Measurements from ENCODE around the gene NRIP3.

NRIP3 gene

GRCh38 chr11:9020916-9021315, 17.1 kb upstream of the NRIP3 start:
- TF ChIP-seq ISL1 (CRISPR knock-in tag; IDR thresholded peaks at IDR 0.05) (no peak), TCF4 (CRISPR knock-in tag; IDR thresholded peaks at IDR 0.05; ENCODE audit: borderline replicate concordance) (no peak), ZFP3 (CRISPR knock-in tag; IDR thresholded peaks at IDR 0.05) (no peak), BACH2 (CRISPR knock-in tag; IDR thresholded peaks at IDR 0.05; ENCODE audit: borderline replicate concordance) (no peak), RARB (CRISPR knock-in tag; IDR thresholded peaks at IDR 0.05) (no peak), ARNTL (CRISPR knock-in tag; IDR thresholded peaks at IDR 0.05; ENCODE audit: borderline replicate concordance, low read depth) (no peak), ZNF70 (CRISPR knock-in tag; IDR thresholded peaks at IDR 0.05) (no peak), GLIS3 (CRISPR knock-in tag; IDR thresholded peaks at IDR 0.05) (no peak), PPARA (CRISPR knock-in tag; IDR thresholded peaks at IDR 0.05; ENCODE audit: borderline replicate concordance) (no peak), POU6F1 (CRISPR knock-in tag; IDR thresholded peaks at IDR 0.05; ENCODE audit: borderline replicate concordance, low read depth) (no peak), ESRRG (CRISPR knock-in tag; IDR thresholded peaks at IDR 0.05) (no peak), CREB5 (CRISPR knock-in tag; IDR thresholded peaks at IDR 0.05; ENCODE audit: low read depth) (no peak), ZFP30 (CRISPR knock-in tag; IDR thresholded peaks at IDR 0.05) (no peak), TOX (CRISPR knock-in tag; IDR thresholded peaks at IDR 0.05; ENCODE audit: borderline replicate concordance) (no peak)
- no peak for ATAC-seq

DNA sequence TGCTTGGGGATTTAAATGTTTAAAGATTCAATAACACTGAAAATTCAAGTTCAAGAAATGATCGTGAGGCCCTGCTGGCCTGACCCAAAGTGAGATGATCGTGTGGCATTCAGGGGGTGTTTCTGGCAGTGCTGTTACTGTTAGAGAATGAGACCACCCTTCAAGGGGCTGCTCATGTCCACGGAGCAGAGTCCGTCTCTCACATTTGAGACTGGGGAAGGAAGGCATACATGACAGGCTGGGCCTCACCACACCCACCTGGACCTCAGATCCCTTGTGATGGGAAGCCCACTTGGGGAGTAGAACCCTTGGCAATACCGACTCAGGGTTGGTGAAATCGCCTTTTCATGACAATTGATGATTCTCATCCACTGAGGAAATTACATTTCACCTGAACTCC, 16.1 kb upstream of the NRIP3 start:
- TF ChIP-seq OSR1 (CRISPR knock-in tag; IDR thresholded peaks at IDR 0.05) = no peak
- no peak for TF ChIP-seq ZNF565 (CRISPR knock-in tag; conservative IDR thresholded peaks at IDR 0.05; ENCODE audit: low read depth)
- TF ChIP-seq ZFP3 (CRISPR knock-in tag; IDR thresholded peaks at IDR 0.05) = no peak
- TF ChIP-seq RARB (CRISPR knock-in tag; IDR thresholded peaks at IDR 0.05) = no peak
- no peak for TF ChIP-seq ZFP30 (CRISPR knock-in tag; IDR thresholded peaks at IDR 0.05)
- no peak for TF ChIP-seq ZNF8 (CRISPR knock-in tag; IDR thresholded peaks at IDR 0.05)
- TF ChIP-seq CSRNP3 (CRISPR knock-in tag; IDR thresholded peaks at IDR 0.05) = no peak
- TF ChIP-seq CSDC2 (CRISPR knock-in tag; IDR thresholded peaks at IDR 0.05) = no peak
- TF ChIP-seq BACH2 (CRISPR knock-in tag; IDR thresholded peaks at IDR 0.05; ENCODE audit: borderline replicate concordance) = no peak
- TF ChIP-seq ZNF70 (CRISPR knock-in tag; IDR thresholded peaks at IDR 0.05) = no peak
- no peak for TF ChIP-seq PATZ1 (CRISPR knock-in tag; IDR thresholded peaks at IDR 0.05; ENCODE audit: borderline replicate concordance)
- no peak for TF ChIP-seq ESRRG (CRISPR knock-in tag; IDR thresholded peaks at IDR 0.05)
- ATAC-seq = no peak

- TF ChIP-seq OSR1 (CRISPR knock-in tag; IDR thresholded peaks at IDR 0.05) (no peak), CREB5 (CRISPR knock-in tag; IDR thresholded peaks at IDR 0.05; ENCODE audit: low read depth) (no peak)
- ATAC-seq = no peak
Measured at GRCh38 chr11:9017773-9018172, 14.0 kb upstream of the NRIP3 start.

DNA sequence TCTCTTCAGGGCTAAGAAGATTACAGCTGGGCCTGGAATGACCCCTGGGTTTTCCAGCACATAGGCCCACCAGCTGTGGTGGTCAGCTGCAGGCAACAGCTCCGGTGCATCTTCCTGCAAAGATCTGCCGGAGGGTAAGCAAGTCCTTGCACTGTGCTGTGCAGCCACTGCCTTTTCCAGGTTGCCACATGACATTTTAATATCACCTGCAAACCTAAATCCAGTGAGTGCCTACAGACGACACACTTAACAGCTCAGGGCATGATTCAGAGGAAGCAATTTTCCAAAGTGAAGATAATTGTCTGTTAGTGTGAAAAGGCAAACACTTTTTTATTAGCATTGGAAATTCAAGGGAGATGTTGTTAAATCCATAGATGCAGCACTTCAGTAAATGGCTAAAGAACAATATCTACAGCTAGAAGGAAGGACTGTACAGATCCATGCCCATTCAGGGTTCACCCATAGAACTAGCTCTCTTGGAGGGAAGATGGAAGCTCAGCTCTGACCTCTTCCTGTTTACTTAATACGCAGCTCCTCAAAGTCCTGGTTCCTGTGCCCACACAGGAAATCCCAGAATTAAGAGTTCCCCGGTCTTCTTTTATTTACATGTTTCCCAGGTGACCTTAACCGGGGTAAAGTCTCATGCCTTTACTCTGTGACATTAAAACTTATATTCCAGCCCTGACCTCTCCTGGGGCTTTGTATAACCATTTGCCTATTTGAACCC, 13.3 kb upstream of the NRIP3 start:
- no peak for ATAC-seq
- TF ChIP-seq POU6F1 (CRISPR knock-in tag; IDR thresholded peaks at IDR 0.05; ENCODE audit: borderline replicate concordance, low read depth) = no peak
- TF ChIP-seq ZFP3 (CRISPR knock-in tag; IDR thresholded peaks at IDR 0.05) = no peak
- no peak for TF ChIP-seq ZC3H10 (CRISPR knock-in tag; IDR thresholded peaks at IDR 0.05)
- TF ChIP-seq ZNF8 (CRISPR knock-in tag; IDR thresholded peaks at IDR 0.05) = no peak
- TF ChIP-seq RARB (CRISPR knock-in tag; IDR thresholded peaks at IDR 0.05) = no peak
